ENCODE results near the gene ZNF619.

Gene ZNF619

GRCh38 chr3:40523781-40524180 is 46.9 kb downstream of the ZNF619 start:
- Histone ChIP-seq H3K4me2 (ENCODE audit: low read length) (peak overlapping the region; percentile 92), H3K4me3 (ENCODE audit: low read length) (peak overlapping the region; percentile 98), H3K9me2 (replicated peaks; ENCODE audit: control insufficient read depth, low read length) (no peaks in the 10 kb centered on the region), H3K4me1 (ENCODE audit: control insufficient read depth, low read length) (peaks cover 20% of the 10 kb centered on the region), H4K20me1 (ENCODE audit: control insufficient read depth, insufficient read depth, low read depth, low read length) (no peaks in the 10 kb centered on the region), H3K27me3 (ENCODE audit: control insufficient read depth, low read length) (no peaks in the 10 kb centered on the region), H3K79me2 (ENCODE audit: control insufficient read depth, low read length) (peaks cover 14% of the 10 kb centered on the region), H3K9me3 (ENCODE audit: control insufficient read depth, insufficient read depth, low read length) (no peaks in the 10 kb centered on the region), H3F3A (ENCODE audit: control insufficient read depth, insufficient read depth) (no peaks in the 10 kb centered on the region), H3K36me3 (ENCODE audit: control insufficient read depth, low read length) (peaks cover 9% of the 10 kb centered on the region; the same call in 1 of the 2 replicates), H3K27ac (ENCODE audit: low read depth, low read length) (no peak overlapping the region)
- no peak for TF ChIP-seq EZH2phosphoT487 (IDR thresholded peaks at IDR 0.05; ENCODE audit: borderline replicate concordance, low read length)
- TF ChIP-seq, protein P1, sequence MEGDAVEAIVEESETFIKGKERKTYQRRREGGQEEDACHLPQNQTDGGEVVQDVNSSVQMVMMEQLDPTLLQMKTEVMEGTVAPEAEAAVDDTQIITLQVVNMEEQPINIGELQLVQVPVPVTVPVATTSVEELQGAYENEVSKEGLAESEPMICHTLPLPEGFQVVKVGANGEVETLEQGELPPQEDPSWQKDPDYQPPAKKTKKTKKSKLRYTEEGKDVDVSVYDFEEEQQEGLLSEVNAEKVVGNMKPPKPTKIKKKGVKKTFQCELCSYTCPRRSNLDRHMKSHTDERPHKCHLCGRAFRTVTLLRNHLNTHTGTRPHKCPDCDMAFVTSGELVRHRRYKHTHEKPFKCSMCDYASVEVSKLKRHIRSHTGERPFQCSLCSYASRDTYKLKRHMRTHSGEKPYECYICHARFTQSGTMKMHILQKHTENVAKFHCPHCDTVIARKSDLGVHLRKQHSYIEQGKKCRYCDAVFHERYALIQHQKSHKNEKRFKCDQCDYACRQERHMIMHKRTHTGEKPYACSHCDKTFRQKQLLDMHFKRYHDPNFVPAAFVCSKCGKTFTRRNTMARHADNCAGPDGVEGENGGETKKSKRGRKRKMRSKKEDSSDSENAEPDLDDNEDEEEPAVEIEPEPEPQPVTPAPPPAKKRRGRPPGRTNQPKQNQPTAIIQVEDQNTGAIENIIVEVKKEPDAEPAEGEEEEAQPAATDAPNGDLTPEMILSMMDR (IDR thresholded peaks at IDR 0.05; ENCODE audit: low read depth, low read length, poor library complexity, severe bottlenecking), result no peak

- no peak for TF ChIP-seq EZH2phosphoT487 (IDR thresholded peaks at IDR 0.05; ENCODE audit: borderline replicate concordance, low read length)
- TF ChIP-seq, protein P1 (IDR thresholded peaks at IDR 0.05; ENCODE audit: low read depth, low read length, poor library complexity, severe bottlenecking), result no peak
- H3K79me2 ChIP-seq (ENCODE audit: control insufficient read depth, low read length), result peaks cover 14% of the 10 kb centered on the region
- H3K9me3 ChIP-seq (ENCODE audit: control insufficient read depth, insufficient read depth, low read length), result no peaks in the 10 kb centered on the region
- H3K36me3 ChIP-seq (ENCODE audit: control insufficient read depth, low read length), result peaks cover 9% of the 10 kb centered on the region; the same call in 1 of the 2 replicates
- H3K9me2 ChIP-seq (replicated peaks; ENCODE audit: control insufficient read depth, low read length), result no peaks in the 10 kb centered on the region
- H3F3A ChIP-seq (ENCODE audit: control insufficient read depth, insufficient read depth), result no peaks in the 10 kb centered on the region
- H3K4me3 ChIP-seq (ENCODE audit: low read length), result peak overlapping the region; percentile 98
- H4K20me1 ChIP-seq (ENCODE audit: control insufficient read depth, insufficient read depth, low read depth, low read length), result no peaks in the 10 kb centered on the region
- H3K27ac ChIP-seq (ENCODE audit: low read depth, low read length), result no peak overlapping the region
- H3K4me2 ChIP-seq (ENCODE audit: low read length), result peak overlapping the region; percentile 92
- peaks cover 20% of the 10 kb centered on the region for H3K4me1 ChIP-seq (ENCODE audit: control insufficient read depth, low read length)
- H3K27me3 ChIP-seq (ENCODE audit: control insufficient read depth, low read length), result no peaks in the 10 kb centered on the region
These were observed 47.3 kb downstream of the ZNF619 start for GRCh38 chr3:40524222-40524567.

- Histone ChIP-seq H3K9me2 (replicated peaks; ENCODE audit: control insufficient read depth, low read length) (no peaks in the 10 kb centered on the region), H4K20me1 (ENCODE audit: control insufficient read depth, insufficient read depth, low read depth, low read length) (no peaks in the 10 kb centered on the region), H3K36me3 (ENCODE audit: control insufficient read depth, low read length) (peaks cover 9% of the 10 kb centered on the region), H3K4me2 (ENCODE audit: low read length) (peak within 1 kb of the TSS; percentile 92), H3K4me3 (ENCODE audit: low read length) (peak within 1 kb of the TSS; percentile 98), H3K9me3 (ENCODE audit: control insufficient read depth, insufficient read depth, low read length) (no peaks in the 10 kb centered on the region), H3F3A (ENCODE audit: control insufficient read depth, insufficient read depth) (no peaks in the 10 kb centered on the region), H3K27me3 (ENCODE audit: control insufficient read depth, low read length) (no peaks in the 10 kb centered on the region), H3K79me2 (ENCODE audit: control insufficient read depth, low read length) (peaks cover 14% of the 10 kb centered on the region), H3K4me1 (ENCODE audit: control insufficient read depth, low read length) (peaks cover 20% of the 10 kb centered on the region), H3K27ac (ENCODE audit: low read depth, low read length) (no peak within 1 kb of the TSS)
- TF ChIP-seq, protein P1 (IDR thresholded peaks at IDR 0.05; ENCODE audit: low read depth, low read length, poor library complexity, severe bottlenecking), result no peak
- TF ChIP-seq EZH2phosphoT487 (IDR thresholded peaks at IDR 0.05; ENCODE audit: borderline replicate concordance, low read length), result no peak
These were observed 47.8 kb downstream of the ZNF619 start, which contains the start of gene ZNF621 for GRCh38 chr3:40524568-40525285. ZNF621 (plus strand) TSS chr3:40524960; CDS start chr3:40525841, 881 bp downstream.

All from DOHH2 (cell line).